Measurements from ENCODE around the gene IGF2.

Gene IGF2

DNA sequence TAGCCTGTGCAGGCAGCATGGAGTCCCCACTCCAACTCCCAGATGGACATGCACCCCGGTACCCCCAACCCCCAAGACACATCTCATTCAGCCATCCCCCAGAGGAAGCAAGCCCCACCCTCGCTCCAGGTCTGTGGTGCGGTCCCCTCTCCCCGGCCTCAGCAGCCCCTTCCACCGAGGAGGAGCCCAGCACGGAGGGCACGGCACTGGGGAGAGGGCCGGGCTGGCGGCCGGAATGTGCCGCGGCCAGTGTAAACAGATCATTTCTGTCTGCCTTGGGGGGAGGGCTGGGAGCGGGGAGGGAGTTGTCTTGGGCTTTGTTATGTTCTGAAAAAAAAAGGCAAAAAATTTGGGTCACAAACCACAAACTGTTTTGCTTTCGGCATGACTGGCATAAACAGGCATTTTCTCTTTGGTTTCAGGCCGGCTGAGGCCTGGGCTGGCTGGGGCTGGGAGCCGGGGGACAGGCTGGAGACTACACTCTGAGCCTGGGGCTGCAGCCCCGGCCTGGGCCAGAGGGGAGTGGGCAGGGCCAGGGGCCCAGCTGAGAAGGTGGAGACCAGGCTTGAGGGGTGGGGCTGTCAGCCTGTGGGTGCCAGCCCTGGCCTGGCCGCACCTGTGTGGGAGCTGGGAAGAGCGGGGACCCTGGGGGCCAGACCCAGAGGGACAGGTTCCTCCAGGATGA is 16.8 kb downstream of the IGF2 start:
- DNase-seq: no peak

DNA sequence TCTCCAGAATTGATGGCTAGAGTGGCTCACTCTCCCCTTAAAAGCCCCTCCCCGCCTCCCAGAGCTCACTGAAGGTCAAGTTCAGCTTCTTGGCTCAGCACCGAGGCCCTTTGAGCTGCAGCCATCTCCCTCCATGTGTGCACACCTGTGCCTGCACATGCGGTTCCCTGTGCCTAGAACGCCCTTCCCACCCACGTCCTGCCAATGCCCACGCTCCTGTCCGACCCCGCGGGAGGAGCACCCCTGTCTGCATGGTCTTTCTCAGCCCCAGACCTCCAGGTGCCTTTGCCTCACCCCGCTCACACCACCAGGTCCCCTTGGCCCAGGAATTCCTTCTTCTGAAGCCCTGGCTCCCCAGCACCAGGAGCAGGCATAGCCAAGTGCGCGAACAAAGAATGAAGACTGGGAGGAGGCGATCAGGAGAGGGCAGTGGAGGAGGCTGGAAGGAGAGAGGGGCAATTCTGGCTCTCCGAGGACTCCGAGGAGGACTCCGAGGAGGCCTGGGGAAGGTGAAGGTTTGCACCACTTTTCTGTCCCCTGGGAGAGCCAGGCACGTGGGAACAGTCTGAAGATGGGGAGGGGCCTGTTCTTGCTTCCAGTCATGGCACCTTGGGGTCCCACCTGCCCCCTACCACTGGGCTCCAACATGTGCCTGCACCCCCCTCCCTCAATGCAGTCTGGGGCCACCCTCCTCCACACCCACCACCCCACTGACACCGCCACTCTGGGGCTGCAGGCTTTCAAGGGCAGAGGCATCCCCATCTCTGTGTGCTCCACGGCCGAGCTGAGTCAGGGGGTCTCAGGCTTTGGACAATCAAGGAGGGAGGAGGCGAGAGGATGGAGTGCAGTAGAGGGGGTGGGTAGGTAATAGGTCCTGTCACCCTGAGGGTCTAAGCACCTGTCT is 17.7 kb downstream of the IGF2 start:
- DNase-seq: no peak

DNA sequence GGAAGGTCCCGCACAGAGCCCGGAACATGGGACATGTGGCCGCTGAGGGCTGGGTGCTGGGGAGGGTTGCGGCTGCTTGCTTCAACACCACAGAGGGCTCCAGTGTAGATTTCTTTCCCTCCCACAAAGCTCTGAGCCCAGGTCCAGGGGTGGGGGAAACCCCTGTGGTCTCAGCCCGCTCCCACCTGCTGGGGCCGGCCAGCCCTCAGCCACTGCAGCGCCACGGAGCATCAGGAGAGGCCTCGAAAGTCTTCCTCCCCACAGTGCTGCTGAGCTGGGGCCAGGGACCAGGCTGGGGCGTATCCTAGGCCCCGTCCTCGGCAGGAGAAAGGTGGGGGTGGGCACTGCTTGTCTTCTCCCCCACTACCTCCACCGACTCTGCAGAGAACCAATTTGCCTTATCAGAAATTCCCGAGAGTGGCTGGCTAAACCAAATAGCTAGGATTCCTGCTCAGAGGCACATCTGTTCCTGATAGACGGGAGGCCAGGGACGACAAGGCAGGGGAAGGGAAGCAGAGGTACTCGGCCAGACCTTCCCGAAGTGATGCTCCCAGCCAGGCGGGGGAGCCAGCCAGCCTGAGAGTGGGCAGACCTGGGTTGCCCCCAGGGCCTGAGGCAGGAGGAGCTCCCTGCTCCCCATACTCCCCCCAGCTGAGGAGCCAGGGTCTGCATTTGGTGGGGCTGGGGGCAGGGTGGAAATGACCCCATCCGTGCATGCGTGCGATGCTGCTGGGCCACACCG is 18.7 kb downstream of the IGF2 start:
- no peak for DNase-seq

DNA sequence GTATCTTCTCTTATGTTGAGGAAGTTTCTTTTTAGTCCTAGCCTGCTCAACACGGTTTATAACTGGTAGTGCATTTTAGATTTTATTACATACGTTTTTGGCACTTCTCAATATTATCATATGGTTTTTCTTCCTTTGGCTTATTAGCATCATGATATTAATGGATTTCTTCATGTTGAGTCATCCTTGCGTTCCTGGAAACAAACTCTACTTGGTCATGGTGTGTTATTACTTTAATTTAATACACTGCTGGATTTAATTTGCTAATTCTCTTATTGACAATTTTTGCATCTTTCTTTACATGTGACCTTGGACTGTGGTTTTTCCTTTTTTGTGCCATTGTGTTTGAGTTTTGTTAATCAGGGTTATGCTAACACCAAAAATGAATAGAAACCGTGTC is 20.5 kb downstream of the IGF2 start:
- no peak for DNase-seq

DNA sequence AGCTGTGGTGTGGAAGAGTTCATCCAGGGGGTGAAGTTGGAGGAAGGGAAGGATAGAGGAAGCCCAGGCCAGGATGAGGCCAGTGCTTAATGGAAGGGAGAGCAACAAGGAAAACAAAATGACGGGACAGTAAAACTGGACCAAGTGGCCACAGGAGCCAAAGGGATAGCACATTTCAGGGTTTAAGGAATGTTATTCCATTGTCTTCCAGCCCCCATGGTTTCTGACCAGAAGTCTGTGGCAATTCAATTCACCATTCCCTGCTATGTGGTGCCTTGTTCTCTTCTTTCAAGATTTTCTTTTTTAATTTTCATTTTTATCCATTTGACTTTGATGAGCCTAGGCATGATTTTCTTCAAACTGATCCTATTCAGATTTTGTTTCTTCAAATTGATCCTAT is 22.5 kb downstream of the IGF2 start:
- no peak for DNase-seq

DNA sequence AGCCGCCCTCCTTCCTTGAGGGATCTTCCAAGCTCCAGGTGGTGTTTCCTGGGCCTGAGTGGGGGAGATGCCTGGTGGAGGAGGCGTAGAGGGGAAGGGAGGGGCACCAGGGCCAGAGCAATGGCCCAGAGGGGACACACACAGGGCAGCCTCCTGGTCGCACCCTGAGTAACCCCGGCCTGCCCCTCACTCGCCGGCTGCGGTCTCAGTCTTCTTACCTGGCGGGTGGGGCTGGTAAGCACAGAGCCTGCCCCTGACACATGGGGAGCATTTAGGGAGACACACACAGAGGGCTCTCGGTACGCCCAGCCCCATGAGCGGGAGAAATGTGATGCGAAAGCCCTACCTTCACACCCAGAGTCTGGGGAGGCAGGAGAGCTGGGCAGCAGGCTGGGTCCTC is 23.9 kb downstream of the IGF2 start:
- no peak for DNase-seq

DNA sequence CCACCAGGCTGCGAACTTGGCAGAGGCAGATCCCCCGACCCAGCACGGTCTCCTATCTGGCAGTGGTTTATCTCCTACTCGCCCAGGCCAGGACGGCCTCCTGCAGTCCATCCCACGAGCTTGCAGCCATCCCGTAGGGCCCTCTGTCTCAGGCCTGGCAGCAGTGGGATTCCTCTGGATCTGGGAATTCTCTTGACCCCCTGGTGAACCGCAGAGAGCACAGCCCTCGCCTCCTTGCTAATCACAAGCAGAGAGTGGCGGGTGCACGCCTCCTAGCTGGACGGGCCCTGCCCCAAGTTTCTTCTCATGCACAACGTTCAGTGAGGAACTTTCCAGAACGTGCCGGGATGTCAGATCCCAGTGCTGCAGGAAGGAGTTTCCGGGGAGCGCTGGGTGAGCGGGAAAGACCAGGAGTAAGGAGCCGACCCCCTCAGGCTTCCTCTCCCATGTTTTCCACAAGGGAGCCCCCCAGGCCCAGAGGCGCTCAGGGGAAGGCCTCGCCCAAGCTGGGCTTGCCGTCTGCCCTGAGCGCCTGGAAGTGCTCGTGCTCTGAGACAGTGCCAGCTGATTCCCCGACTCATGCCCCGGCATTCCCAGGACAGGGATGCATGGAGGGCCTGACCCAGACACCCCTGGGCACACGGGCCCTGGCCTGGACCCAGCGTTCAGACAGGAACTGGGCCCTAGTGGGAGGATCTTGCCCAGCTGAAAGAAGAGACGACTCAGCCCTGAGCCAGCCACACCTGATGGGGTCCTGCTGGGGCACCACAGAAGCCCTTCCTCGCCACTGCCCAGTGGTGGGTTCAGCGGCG is 24.6 kb downstream of the IGF2 start:
- no peak for DNase-seq

DNA sequence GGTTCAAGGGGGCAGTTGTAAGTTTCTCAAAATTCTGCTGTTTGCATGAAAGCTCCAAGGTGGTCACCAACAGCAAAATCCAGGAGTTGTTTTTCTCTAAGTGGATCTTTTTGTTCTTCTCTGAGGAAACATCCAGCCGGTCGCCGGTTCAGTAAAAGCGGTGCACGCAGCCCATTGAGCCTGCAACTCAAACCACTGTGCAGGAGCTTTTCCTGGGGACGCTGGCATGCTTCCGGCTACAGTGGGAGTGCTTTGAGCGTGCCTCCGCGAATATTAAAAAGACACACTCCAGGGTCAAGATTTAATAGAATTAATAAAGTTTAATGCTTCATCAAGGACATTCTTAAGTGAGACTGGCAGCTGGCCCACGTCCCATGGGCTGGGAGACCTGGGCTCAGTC is 25.4 kb downstream of the IGF2 start:
- DNase-seq: no peak

DNA sequence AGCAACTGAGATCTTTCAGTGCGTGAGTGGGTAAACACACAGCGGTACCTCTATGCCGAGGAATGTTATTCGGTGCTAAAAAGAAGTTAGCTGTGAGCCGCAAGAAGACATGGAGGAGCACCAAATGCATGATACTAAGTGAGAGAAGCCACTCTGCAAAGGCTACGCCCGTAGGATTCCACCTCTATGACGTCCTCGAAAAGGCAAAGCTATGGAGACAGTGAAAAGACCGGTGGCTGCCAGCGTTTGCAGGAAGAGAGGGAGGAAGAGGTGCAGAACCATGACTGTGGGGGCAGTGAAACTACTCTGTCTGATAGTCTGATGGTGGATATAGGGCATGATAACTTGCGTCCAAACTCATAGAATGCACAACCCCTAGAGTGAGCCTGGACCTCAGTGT is 28.7 kb downstream of the IGF2 start:
- no peak for DNase-seq

DNA sequence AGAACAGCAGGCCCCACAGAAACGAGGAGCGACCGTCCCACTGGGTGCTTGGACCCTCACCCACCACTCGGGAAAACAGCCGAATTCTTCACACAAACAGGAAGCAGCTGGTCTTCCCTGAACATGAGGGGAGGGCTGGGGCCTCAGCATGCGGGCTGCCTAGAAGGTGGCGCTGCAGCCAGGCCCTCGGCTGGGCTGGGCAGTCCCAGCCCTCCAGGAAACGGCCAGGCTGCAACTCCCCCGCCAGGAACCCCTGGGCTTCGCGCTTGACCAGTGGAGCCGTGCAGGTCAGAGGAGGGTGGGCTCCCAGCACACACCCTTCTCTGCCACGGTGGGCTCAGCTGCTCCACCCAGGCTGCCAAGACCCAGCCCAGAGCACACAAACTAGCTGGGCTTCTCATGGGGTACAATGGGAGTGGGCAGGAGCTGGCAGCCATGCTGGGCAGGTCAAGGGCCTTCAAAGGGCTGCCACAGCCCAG is 29.6 kb downstream of the IGF2 start:
- DNase-seq: no peak

DNA sequence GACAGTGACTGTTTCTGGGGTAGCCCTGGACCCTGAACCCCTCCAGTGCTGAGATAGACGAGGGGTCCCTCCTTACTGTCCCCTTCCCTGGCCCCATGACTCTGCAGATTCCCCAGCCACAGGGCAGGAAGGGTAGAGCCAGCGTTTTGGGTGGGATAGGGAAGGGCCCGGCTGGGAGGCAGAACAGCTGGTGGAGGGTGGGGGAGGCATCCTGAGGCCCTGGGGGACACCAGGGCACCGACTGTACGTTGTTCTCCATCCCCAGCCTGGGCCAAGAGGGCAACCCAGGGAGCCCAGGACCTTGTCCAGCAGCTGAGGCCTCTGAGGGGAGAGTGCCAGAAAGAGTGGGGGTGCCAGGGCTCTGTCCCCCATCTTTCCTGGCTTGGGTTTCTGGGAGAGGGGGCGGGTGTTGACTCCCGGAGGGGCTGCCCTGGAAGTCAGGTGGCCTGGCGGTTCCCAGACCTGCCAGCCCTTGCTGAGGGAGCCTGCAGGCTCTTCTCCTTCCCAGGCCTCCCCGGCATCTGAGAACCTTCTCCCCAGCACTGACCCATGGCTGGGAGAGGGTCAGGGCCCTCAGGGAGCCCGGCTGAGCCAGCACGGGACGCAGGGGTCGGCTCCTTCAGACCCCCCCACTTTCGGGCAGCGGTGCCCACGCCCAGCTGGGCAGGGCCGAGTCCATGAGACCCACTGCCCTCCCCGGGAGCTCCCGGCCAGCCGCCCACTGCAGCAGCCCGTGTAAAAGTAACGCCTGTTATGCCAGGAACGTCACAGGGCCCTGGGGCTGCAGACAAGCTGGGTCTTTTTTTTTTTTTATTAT is 30.3 kb downstream of the IGF2 start:
- DNase-seq: no peak

DNA sequence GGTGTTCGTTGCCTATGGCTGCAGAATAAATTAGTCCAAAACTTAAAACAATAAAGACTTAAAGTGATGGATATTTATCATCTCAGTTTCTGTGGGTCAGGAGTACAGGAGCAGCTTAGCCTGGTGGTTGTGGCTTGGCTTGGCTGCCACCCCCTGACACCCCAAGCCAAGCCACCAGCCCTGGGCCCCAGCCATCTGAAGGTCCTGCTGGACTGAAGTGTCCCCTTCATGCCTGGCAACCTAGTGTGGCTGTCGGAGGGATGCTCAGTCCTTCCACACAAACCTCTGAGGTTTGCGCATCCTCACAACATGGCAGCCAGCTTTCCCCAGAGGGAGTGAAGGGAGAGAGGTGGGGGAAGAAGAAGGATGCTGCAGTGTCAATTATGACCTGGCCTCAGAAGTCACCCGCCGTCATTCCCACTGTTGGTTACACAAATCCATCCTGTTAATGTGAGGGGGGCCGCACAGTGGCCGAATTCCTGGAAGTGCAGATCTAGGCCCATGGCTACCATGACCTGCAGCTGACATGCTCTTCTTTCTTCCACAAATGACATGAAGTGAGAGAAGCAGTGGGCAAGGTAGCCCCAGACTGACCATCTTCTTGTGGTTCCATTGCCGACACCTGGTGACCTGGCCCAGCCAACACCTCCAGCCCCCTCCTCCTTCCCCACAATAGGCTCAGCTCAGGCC is 31.1 kb downstream of the IGF2 start:
- no peak for DNase-seq

DNA sequence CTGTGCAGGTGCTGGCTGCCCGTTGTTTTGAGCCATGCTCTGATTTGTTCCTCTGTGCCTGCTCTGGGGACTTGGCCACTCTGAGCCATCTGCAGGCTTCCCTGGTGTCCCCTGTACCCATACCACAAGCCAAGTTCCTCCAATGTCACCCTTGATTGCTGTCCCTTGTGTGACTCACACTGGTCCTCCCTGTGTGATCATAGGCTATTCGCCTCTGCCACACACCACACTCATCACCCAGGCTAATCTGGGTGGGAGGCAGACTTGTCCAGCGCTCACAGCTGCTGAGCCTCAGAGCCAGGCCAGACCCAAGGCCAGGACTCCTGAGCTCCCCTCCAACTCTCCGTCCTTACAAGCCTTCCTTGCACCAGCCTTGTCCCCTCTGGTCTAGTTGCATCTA is 31.7 kb downstream of the IGF2 start:
- no peak for DNase-seq

DNA sequence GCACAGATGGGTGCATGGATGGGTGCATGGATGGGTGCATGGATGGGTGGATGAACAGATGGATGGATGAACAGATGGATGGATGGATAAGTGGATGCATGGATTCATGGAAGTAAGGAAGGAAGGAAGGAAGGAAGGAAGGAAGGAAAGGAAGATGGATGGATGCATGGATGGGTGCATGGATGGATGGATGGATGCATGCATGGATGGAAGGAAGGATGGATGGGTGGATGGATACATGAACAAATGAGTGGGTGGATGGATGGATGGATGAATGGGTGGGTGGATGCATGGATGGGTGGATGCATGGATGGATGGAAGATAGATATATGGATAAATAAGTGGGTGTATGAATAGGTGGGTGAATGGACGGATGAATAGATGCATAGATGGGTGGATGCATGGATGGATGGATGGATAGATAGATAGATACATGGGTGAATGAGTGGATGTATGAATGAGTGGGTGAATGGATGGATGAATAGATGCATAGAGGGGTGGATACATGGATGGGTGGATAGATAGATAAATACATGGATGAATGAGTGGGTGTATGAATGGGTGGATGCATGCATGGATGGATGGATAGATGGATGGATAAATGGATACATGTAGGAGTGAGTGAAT is 32.5 kb downstream of the IGF2 start:
- DNase-seq: no peak

DNA sequence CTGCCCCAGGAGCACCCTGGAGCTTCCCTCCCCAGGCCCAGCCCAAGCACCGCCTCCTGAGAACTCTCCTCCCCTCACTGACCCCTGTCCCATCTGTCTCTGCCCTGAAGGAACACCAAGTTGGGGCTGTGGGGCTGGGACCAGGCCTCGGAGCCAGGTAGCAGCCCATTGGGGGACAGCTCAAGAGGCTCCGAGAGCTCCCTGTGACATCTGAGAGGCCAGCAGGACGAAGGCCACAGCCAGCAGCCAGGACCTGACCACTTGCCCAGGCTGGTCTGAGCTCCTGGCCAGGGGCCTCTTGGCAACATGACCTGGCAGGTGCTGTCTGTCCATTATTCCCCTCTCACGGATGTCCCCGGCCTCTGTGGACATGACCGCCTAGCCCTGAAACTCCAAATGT is 33.7 kb downstream of the IGF2 start:
- no peak for DNase-seq

DNA sequence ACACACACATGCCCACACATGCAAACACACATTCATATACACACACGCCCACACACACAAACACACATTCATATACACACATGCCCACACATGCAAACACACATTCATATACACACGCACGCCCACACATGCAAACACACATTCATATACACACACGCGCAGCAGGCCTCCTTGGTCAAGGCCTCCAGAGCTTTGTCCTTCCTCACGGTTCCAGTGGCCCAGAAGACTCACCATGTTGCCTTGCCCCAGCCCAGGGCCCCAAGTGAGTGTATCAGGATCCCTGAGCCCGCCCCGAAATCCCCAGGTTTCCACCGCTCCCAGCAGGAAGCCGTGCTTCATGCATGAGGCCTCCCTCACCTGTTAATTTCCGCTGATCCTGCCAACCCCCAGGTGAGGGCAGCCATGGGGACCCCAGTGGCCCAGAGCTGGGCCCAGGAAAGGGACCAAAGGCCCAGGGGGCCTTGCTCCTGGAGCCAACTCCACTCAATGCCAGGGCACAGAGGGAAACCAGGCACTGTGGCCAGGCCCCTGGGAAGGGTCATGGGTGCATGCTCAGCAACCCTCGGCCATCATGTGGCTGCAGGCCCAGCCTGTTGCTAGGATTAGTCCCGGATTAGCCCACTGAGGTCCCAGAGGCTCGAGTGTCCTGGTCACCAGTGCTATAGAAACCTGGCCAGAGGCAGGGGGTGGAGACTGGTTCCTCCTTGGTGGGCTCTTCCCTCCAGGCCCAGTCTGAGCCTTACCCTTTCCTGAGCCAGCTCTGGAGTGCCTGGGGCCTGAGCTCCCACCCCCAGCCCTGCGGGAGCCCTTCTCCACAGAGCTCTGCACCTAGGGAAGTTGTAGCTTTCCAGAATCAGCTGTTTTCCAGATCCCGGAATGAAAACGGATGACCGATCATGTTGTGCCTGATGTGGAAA is 34.4 kb downstream of the IGF2 start:
- no peak for DNase-seq

DNA sequence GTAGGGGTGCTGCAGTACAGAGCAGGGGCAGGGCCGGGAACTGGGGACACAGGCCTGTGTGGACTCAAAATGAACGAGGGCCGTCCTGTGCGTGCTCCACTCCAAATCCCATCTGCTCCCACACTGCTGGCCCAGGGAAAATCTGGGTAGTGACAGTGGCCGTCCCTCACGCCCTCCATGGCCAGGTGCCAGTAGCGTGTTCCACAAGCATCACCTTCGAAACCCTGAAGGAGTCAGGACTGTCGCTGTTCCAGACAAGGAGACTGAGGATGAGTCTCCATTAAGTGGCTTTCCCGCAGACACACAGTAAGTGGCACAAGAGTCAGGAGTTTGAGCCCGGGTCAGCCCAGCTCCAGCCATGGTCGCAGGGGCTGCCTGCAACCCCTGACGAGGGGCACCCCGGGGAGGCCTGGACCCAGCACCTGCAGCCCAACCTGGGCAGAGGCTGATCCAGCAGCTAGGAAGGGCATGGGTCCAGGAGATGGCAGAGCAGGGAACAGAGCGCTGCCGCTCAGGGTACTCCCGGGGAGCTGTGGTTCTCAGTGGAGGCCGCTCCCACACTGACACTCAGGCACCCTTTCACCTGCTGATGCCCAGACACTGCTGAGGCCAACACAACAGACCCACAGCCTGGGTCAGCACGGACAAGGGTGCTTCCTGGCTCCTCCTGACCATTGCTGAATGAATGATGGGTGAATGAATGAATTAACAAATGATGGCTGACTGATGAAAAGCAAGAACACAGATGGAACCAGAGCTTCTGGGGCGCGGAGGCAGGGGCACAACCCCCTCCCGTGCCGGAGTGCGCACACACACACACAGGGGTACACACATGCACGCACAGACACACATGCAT is 35.3 kb downstream of the IGF2 start:
- DNase-seq: no peak

DNA sequence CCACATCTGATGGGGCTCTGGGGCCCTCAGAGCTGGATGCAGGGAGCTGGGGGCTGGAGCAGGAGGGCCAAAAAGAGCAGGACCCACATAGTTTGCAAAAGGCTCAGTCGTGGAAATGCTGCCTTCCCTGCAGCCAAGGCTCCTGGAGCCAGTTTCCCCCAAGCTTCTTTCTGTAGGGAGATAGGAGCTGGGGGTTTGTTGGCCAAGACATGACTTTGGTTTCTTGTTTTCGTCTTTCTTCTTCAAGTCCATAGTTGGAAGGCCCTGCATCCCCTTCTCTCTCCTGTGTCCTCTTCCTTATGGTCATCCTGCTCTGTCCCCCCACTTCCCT is 36.3 kb downstream of the IGF2 start:
- DNase-seq: no peak
